Sigmoid colon (tissue), 4 donors: ENCODE data around the gene PKLR.

Experiments used
- CTCF ChIP-seq, 4 experiments: fragments of 450-650 bp in 3 of 4; fragments of 200-600 bp in 1 of 4; IDR thresholded peaks; one replicate each; pipeline ENCODE4 v1.5.1; 2016 to 2019; ENCODE audit warnings: antibody characterized with exemption in 4 of 4, mild to moderate bottlenecking in 3 of 4, moderate library complexity in 2 of 4
- EP300 ChIP-seq, 4 donors: sonication (generic); formaldehyde crosslinking; IDR thresholded peaks; one replicate each; pipeline ENCODE4 v1.6.1; 2017; ENCODE audit warnings: antibody characterized with exemption in 4 of 4

GRCh38 chr1:155241069-155241679 lies 60.1 kb downstream of the PKLR start:
- no peak for TF ChIP-seq CTCF (IDR thresholded peaks at IDR 0.05)
- TF ChIP-seq EP300 (IDR thresholded peaks at IDR 0.05), result no peak
